IMR-90 (cell line): ENCODE results near the gene POLD3.

Experiments
- BHLHE40 ChIP-seq: fragments of 150-350 bp; IDR thresholded peaks from 2 replicates; pipeline ENCODE4 v1.6.1; 2016; ENCODE audit warnings: mild to moderate bottlenecking, low read depth, low read length
- CEBPB ChIP-seq: IDR thresholded peaks from 2 replicates; pipeline ENCODE4 v1.6.1; 2012; ENCODE audit warnings: low read depth, low read length, improper control_type of control experiment
- CHD1 ChIP-seq: IDR thresholded peaks from 2 replicates; pipeline ENCODE4 v1.6.1; 2012; ENCODE audit warnings: low read depth, low read length, improper control_type of control experiment
- FOS ChIP-seq: fragments of 150-350 bp; IDR thresholded peaks from 2 replicates; pipeline ENCODE4 v1.6.1; 2016; ENCODE audit warnings: low read depth, low read length
- MAFK ChIP-seq: IDR thresholded peaks from 2 replicates; pipeline ENCODE4 v1.6.1; 2012; ENCODE audit warnings: low read depth, low read length, improper control_type of control experiment
- MAZ ChIP-seq: IDR thresholded peaks from 2 replicates; pipeline ENCODE4 v1.6.1; 2012; ENCODE audit warnings: low read depth, mild to moderate bottlenecking, low read length, improper control_type of control experiment, moderate library complexity, borderline replicate concordance
- MXI1 ChIP-seq: IDR thresholded peaks from 2 replicates; pipeline ENCODE4 v1.6.1; 2012; ENCODE audit warnings: low read depth, mild to moderate bottlenecking, low read length, moderate library complexity, borderline replicate concordance
- POLR2A ChIP-seq: IDR thresholded peaks from 2 replicates; pipeline ENCODE4 v1.6.1; 2012; ENCODE audit warnings: mild to moderate bottlenecking, low read depth, low read length
- RAD21 ChIP-seq: IDR thresholded peaks from 2 replicates; pipeline ENCODE4 v1.6.1; 2012; ENCODE audit warnings: low read length, improper control_type of control experiment
- RCOR1 ChIP-seq: IDR thresholded peaks from 2 replicates; pipeline ENCODE4 v1.6.1; 2012; ENCODE audit warnings: mild to moderate bottlenecking, low read length, improper control_type of control experiment; ENCODE audit not compliant: insufficient replicate concordance
- RFX5 ChIP-seq: IDR thresholded peaks from 2 replicates; pipeline ENCODE4 v1.8.0; 2012; ENCODE audit warnings: low read depth, mild to moderate bottlenecking, low read length, moderate library complexity
- SMC3 ChIP-seq: fragments of 150-350 bp; IDR thresholded peaks from 2 replicates; pipeline ENCODE4 v1.6.1; 2016; ENCODE audit warnings: low read depth, mild to moderate bottlenecking, antibody characterized with exemption, low read length, moderate library complexity
- TF ChIP-seq, protein P1 (sequence below): conservative IDR thresholded peaks from 2 replicates; pipeline ENCODE4 v1.5.1; 2012; ENCODE audit warnings: mild to moderate bottlenecking, low read depth, low read length, improper control_type of control experiment
- TF ChIP-seq, protein P2 (sequence below): fragments of 150-350 bp; IDR thresholded peaks from 2 replicates; pipeline ENCODE4 v1.6.1; 2017; ENCODE audit warnings: mild to moderate bottlenecking, antibody characterized with exemption, low read length, low read depth

DNA sequence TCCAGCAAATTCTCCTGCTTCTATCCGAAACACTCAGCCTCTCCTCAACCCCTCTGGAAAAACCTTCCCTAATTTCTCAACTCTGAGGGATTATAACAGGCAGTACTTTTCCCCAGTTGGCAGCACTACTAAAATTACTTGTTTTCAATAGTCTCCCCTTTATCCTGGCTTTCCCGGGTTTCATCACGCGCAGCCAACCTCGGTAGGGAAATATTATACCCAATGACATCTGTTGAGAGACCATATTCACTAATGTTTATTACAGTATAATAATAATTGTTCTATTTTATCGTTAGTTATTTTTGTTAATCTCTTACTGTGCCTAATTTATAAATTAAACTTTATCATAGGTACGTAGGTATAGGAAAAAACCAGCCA lies 330 bp upstream of the POLD3 start:
- TF ChIP-seq BHLHE40: no peak
- no peak for TF ChIP-seq MAFK
- TF ChIP-seq, protein P1, sequence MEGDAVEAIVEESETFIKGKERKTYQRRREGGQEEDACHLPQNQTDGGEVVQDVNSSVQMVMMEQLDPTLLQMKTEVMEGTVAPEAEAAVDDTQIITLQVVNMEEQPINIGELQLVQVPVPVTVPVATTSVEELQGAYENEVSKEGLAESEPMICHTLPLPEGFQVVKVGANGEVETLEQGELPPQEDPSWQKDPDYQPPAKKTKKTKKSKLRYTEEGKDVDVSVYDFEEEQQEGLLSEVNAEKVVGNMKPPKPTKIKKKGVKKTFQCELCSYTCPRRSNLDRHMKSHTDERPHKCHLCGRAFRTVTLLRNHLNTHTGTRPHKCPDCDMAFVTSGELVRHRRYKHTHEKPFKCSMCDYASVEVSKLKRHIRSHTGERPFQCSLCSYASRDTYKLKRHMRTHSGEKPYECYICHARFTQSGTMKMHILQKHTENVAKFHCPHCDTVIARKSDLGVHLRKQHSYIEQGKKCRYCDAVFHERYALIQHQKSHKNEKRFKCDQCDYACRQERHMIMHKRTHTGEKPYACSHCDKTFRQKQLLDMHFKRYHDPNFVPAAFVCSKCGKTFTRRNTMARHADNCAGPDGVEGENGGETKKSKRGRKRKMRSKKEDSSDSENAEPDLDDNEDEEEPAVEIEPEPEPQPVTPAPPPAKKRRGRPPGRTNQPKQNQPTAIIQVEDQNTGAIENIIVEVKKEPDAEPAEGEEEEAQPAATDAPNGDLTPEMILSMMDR: no peak
- no peak for TF ChIP-seq RAD21
- TF ChIP-seq POLR2A: no peak
- TF ChIP-seq MXI1: no peak
- TF ChIP-seq SMC3: no peak
- TF ChIP-seq, protein P2, sequence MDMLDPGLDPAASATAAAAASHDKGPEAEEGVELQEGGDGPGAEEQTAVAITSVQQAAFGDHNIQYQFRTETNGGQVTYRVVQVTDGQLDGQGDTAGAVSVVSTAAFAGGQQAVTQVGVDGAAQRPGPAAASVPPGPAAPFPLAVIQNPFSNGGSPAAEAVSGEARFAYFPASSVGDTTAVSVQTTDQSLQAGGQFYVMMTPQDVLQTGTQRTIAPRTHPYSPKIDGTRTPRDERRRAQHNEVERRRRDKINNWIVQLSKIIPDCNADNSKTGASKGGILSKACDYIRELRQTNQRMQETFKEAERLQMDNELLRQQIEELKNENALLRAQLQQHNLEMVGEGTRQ: no peak
- no peak for TF ChIP-seq CHD1
- no peak for TF ChIP-seq RCOR1
- no peak for TF ChIP-seq RFX5
- no peak for TF ChIP-seq FOS
- no peak for TF ChIP-seq CEBPB
- no peak for TF ChIP-seq MAZ
